Keratinocyte (primary cell): Measurements from ENCODE around the gene DGKH. TPM values are rescaled to one million over a fixed set of nuclear protein-coding genes. Genes with fewer than 3 reads are reported as not detected.

Experiments
- DNase-seq: peaks from one replicate; pipeline ENCODE4 v3.0.0-alpha.2; 2011; ENCODE audit warnings: low read depth, missing footprints, low spot score
- FAIRE-seq: peaks from 2 replicates; lab custom pipeline; 2011; peaks lifted over from hg19 to GRCh38; lab: Jason Lieb, UNC
- H2AFZ ChIP-seq: 2 replicates; pipeline ENCODE4 v1.6.0; 2012; ENCODE audit warnings: low read length, control low read depth, inconsistent platforms; ENCODE audit not compliant: control insufficient read depth
- H3K27ac ChIP-seq: 2 replicates; pipeline ENCODE4 v1.5.1; 2011; ENCODE audit warnings: low read length; ENCODE audit not compliant: control insufficient read depth, insufficient read depth
- H3K27me3 ChIP-seq: 3 replicates; pipeline ENCODE4 v1.6.0; 2011; ENCODE audit warnings: low read length; ENCODE audit not compliant: control insufficient read depth, insufficient read depth; ENCODE audit errors: extremely low read depth
- H3K36me3 ChIP-seq, 2 experiments: 2 replicates in 1 of 2; 3 replicates in 1 of 2; pipeline ENCODE4 v1.5.1; 2011; ENCODE audit warnings: low read length in 2 of 2, mild to moderate bottlenecking in 1 of 2; ENCODE audit not compliant: control insufficient read depth in 2 of 2, insufficient read depth in 2 of 2; ENCODE audit errors: extremely low read depth in 1 of 2
- H3K4me1 ChIP-seq: 3 replicates; pipeline ENCODE4 v1.5.1; 2011; ENCODE audit warnings: low read length; ENCODE audit not compliant: control insufficient read depth, insufficient read depth; ENCODE audit errors: extremely low read depth
- H3K4me2 ChIP-seq: 3 replicates; pipeline ENCODE4 v1.6.0; 2011; ENCODE audit warnings: low read depth, low read length; ENCODE audit not compliant: control insufficient read depth, insufficient read depth; ENCODE audit errors: extremely low read depth
- H3K4me3 ChIP-seq, 3 experiments: fragments of 200-600 bp in 1 of 3; sonication (generic) in 1 of 3; 2 replicates in 2 of 3; 3 replicates in 1 of 3; pipeline ENCODE4 v1.5.1; 2011 to 2016; ENCODE audit warnings: low read length in 3 of 3, mild to moderate bottlenecking in 3 of 3, control low read depth in 2 of 3, inconsistent platforms in 1 of 3, low read depth in 1 of 3, mixed read lengths in 1 of 3, mixed run types in 1 of 3, moderate library complexity in 1 of 3; ENCODE audit not compliant: control insufficient read depth in 2 of 3, insufficient read depth in 2 of 3; ENCODE audit errors: extremely low read depth in 1 of 3
- H3K79me2 ChIP-seq: 2 replicates; pipeline ENCODE4 v1.6.0; 2012; ENCODE audit warnings: low read length; ENCODE audit not compliant: control insufficient read depth, insufficient read depth
- H3K9ac ChIP-seq: 3 replicates; pipeline ENCODE4 v1.6.0; 2011; ENCODE audit warnings: low read length; ENCODE audit not compliant: control insufficient read depth, insufficient read depth; ENCODE audit errors: extremely low read depth
- H3K9me1 ChIP-seq: 3 replicates; pipeline ENCODE4 v1.6.0; 2011; ENCODE audit warnings: low read length; ENCODE audit not compliant: control insufficient read depth, insufficient read depth; ENCODE audit errors: extremely low read depth
- H3K9me3 ChIP-seq: 2 replicates; pipeline ENCODE4 v1.5.1; 2012; ENCODE audit warnings: low read depth, low read length; ENCODE audit not compliant: control insufficient read depth
- H4K20me1 ChIP-seq: 3 replicates; pipeline ENCODE4 v1.6.0; 2011; ENCODE audit warnings: low read length; ENCODE audit not compliant: control insufficient read depth, insufficient read depth; ENCODE audit errors: extremely low read depth
- CTCF ChIP-seq, 3 experiments: IDR thresholded peaks in 1 of 3; conservative IDR thresholded peaks in 1 of 3; optimal IDR thresholded peaks in 1 of 3; 2 replicates in 2 of 3; 3 replicates in 1 of 3; pipeline versions ENCODE3 to v1.5.1; 2011; ENCODE audit warnings: low read length in 3 of 3, mild to moderate bottlenecking in 3 of 3, moderate library complexity in 2 of 3, control low read depth in 1 of 3, inconsistent platforms in 1 of 3; ENCODE audit not compliant: insufficient read depth in 2 of 3; ENCODE audit errors: extremely low read depth in 1 of 3
- EZH2 ChIP-seq: IDR thresholded peaks from one replicate; pipeline ENCODE4 v1.6.1; 2012; ENCODE audit warnings: inconsistent platforms, mild to moderate bottlenecking, low read length, moderate library complexity
- dilution Hi-C: fragments of 300-500 bp; cut with MboI; formaldehyde crosslinking; loops from one replicate; pipeline ENCODE4 v1.7.0; 2020; ENCODE audit warnings: low sequenced_read_pairs; ENCODE audit not compliant: extremely low pct_ligation_motif_present
- polyA plus RNA-seq, 5 experiments: library from polyadenylated mRNA; depleted of rRNA in 3 of 5; stranded (reverse) in 3 of 5; stranded (forward) in 1 of 5; unstranded in 1 of 5; fragments of >200 nt; gene quantifications; 1 replicate in 1 of 5; 2 replicates in 3 of 5; 3 replicates in 1 of 5; pipeline versions ENCODE4 v1.2.1 to v1.2.3, GENCODE V29; 2011 to 2012; ENCODE audit warnings: missing spikeins in 2 of 5, low read depth in 1 of 5, low replicate concordance in 1 of 5

Gene DGKH
- polyA plus RNA-seq, 1 donor (not counting 4 experiments of a cell fraction or from before 2014, with no cell fraction given) = 12.8 TPM

GRCh38 chr13:42277618-42278276 is 229.3 kb downstream of the DGKH start:
- H2AFZ ChIP-seq = no peak overlapping the region
- H3K9ac ChIP-seq = no peak overlapping the region
- no peak for DNase-seq
- peaks cover 19% of the 10 kb centered on the region for H3K79me2 ChIP-seq
- peaks cover 17% of the 10 kb centered on the region for H3K4me1 ChIP-seq
- TF ChIP-seq CTCF (optimal IDR thresholded peaks at IDR 0.05 in 1 of 3, IDR thresholded peaks at IDR 0.05 in 1 of 3, conservative IDR thresholded peaks at IDR 0.05 in 1 of 3; ENCODE audit: extremely low read depth in 1 of 3, insufficient read depth in 2 of 3, low read length in 3 of 3) = no peak
- TF ChIP-seq EZH2 = no peak
- H3K9me1 ChIP-seq = no peaks in the 10 kb centered on the region
- H3K4me2 ChIP-seq = no peak overlapping the region
- no peak overlapping the region for H3K4me3 ChIP-seq
- H4K20me1 ChIP-seq = no peaks in the 10 kb centered on the region
- H3K27ac ChIP-seq = no peak overlapping the region
- FAIRE-seq = no peak
- H3K27me3 ChIP-seq = no peaks in the 10 kb centered on the region
- H3K9me3 ChIP-seq = no peaks in the 10 kb centered on the region
- no peaks in the 10 kb centered on the region for H3K36me3 ChIP-seq
- dilution Hi-C loops = no loop called here

GRCh38 chr13:42279080-42279479 is 230.6 kb downstream of the DGKH start:
- DNase-seq = no peak
- Histone ChIP-seq H3K27me3 (no peaks in the 10 kb centered on the region), H3K36me3 (no peaks in the 10 kb centered on the region), H3K9me1 (no peaks in the 10 kb centered on the region), H3K4me1 (peaks cover 8% of the 10 kb centered on the region), H3K4me3 (no peak overlapping the region), H3K9ac (no peak overlapping the region), H3K4me2 (no peak overlapping the region), H4K20me1 (no peaks in the 10 kb centered on the region), H3K9me3 (no peaks in the 10 kb centered on the region), H3K27ac (no peak overlapping the region), H2AFZ (no peak overlapping the region), H3K79me2 (peaks cover 12% of the 10 kb centered on the region)
- dilution Hi-C loops = no loop called here
- no peak for FAIRE-seq
- TF ChIP-seq EZH2 (no peak), CTCF (optimal IDR thresholded peaks at IDR 0.05 in 1 of 3, IDR thresholded peaks at IDR 0.05 in 1 of 3, conservative IDR thresholded peaks at IDR 0.05 in 1 of 3; ENCODE audit: extremely low read depth in 1 of 3, insufficient read depth in 2 of 3, low read length in 3 of 3) (no peak)
